ENCODE data around the gene WWP2.

The WWP2 gene

DNA sequence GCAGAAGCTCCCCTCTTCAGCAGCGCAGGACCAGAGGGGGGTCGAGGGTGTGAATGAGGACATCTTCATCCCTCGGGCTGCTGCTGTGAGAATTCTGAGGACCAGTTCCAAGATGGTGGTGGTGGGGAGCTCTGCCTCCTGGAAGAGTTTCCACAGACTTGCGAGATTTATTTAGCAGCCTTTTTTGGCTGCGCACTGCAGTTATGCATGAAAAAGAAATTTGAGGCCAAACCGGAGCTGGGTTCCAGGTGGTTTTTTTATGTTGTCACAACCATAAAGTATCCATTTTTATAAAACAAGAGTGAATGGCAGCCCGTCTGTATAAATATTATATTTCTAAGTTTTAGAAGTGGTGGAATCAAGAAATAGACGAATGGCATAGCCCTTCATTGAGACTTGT, 112.1 kb downstream of the WWP2 start:
- H3K4me3 ChIP-seq (ENCODE audit: control insufficient read depth, low read depth, low read length), result no peak overlapping the region
- TF ChIP-seq, protein P1, sequence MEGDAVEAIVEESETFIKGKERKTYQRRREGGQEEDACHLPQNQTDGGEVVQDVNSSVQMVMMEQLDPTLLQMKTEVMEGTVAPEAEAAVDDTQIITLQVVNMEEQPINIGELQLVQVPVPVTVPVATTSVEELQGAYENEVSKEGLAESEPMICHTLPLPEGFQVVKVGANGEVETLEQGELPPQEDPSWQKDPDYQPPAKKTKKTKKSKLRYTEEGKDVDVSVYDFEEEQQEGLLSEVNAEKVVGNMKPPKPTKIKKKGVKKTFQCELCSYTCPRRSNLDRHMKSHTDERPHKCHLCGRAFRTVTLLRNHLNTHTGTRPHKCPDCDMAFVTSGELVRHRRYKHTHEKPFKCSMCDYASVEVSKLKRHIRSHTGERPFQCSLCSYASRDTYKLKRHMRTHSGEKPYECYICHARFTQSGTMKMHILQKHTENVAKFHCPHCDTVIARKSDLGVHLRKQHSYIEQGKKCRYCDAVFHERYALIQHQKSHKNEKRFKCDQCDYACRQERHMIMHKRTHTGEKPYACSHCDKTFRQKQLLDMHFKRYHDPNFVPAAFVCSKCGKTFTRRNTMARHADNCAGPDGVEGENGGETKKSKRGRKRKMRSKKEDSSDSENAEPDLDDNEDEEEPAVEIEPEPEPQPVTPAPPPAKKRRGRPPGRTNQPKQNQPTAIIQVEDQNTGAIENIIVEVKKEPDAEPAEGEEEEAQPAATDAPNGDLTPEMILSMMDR (IDR thresholded peaks at IDR 0.05; ENCODE audit: control insufficient read depth, insufficient read depth, low read depth, low read length, missing control alignments), result no peak
- DNase-seq (ENCODE audit: low read depth), result no peak

DNA sequence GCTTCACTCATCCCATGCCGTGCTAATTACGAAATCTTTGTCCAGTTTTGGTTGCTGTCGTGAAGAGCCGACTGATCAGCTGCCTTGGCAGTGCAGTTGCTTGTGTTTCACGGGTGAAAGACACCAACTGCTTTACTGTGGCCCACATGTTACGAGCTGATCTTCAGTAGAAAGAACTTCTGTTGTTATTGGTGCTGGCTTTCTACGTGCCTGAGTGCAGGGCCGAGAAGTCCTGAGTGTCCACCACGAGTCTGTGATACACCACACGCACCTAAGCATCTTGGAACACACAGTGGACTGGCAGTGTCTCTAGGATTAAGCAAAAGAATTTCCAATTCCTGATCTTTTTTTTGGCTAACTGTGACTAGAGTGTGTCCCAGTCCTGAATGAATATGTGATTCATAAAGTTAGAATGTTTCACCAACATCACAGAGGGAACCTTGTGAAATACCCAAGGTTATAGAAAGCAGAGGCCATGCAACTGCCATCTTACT, 118.6 kb downstream of the WWP2 start:
- no peak overlapping the region for H3K4me3 ChIP-seq (ENCODE audit: control insufficient read depth, low read depth, low read length)
- TF ChIP-seq, protein P1 (IDR thresholded peaks at IDR 0.05; ENCODE audit: control insufficient read depth, insufficient read depth, low read depth, low read length, missing control alignments), result no peak
- no peak for DNase-seq (ENCODE audit: low read depth)

DNA sequence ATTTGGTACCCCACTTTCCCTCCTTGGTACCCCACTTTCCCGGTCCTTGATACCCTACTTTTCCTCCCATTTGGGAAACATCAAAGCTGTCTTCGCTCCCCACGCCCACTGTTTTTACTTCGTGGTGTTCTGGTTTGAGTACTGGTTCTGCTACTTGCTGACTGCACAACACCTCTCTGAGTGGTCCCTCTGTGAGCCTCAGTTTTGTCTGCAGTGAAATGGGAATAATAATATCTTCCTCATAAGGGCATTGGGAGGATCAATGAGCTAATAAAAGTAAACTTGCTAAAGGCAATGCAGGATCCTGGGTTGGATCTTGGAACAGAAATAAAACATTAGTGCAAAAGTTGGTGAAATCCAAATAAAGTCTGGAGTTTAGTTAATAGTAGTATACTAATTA, 119.0 kb downstream of the WWP2 start:
- TF ChIP-seq, protein P1 (IDR thresholded peaks at IDR 0.05; ENCODE audit: control insufficient read depth, insufficient read depth, low read depth, low read length, missing control alignments), result no peak
- DNase-seq (ENCODE audit: low read depth), result no peak
- no peak overlapping the region for H3K4me3 ChIP-seq (ENCODE audit: control insufficient read depth, low read depth, low read length)

DNA sequence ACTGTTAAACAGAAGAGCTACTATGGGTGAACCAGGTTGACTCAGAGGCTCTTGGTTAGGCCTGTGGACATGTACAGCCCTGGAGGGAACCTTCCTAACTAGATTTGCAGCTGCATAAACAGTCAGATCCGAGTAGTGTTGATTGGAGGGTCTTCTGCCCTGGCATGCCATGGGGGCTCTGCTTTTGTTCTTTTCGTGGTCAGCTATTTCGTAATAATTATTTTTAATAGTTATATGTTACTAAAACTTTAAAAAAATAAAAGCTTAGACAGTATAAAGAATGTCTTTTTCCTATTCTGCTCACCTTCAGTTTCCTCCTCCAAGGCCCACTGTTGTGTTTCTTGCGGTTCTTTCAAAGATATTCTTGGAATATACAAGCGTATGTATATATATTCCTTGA, 121.6 kb downstream of the WWP2 start:
- DNase-seq (ENCODE audit: low read depth), result no peak
- TF ChIP-seq, protein P1 (IDR thresholded peaks at IDR 0.05; ENCODE audit: control insufficient read depth, insufficient read depth, low read depth, low read length, missing control alignments), result no peak
- H3K4me3 ChIP-seq (ENCODE audit: control insufficient read depth, low read depth, low read length), result no peak overlapping the region

DNA sequence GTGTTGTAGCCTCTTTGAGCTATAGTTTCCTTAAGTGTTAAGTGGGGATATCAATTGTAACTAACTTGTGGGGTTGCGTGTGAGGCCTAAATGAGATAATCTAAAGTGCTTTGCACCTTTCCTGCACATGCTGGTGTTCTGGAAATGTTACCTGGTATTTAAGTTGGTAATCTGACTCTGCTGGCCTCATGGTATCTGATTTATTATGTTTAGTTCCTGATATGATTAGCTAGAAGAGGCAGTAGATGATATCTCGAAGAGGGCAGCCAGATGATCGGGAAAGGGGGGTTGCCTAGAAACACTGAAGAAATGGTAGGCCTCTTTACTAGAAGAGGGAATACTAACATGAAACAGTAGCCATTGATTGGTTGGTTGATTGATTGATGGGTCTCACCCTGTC, 123.6 kb downstream of the WWP2 start:
- TF ChIP-seq, protein P1 (IDR thresholded peaks at IDR 0.05; ENCODE audit: control insufficient read depth, insufficient read depth, low read depth, low read length, missing control alignments), result no peak
- DNase-seq (ENCODE audit: low read depth), result no peak
- H3K4me3 ChIP-seq (ENCODE audit: control insufficient read depth, low read depth, low read length), result no peak overlapping the region

DNA sequence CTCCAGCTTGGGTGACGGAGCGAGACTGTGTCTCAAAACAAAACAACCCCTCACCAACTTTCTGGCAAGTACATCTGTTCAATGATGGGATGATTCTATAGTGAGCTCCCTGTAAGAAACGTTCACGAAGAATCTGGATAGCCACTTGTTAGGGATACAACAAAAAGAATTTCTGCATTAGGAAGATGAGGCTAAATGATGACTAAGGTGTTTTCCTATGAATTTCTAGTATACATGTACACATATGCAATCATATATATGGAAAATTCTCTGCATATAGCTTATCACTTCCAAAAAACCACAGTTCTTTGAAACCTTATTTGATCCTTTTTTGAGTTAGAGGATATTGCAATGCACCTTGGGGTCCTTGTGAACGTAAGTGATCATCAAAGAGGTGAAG, 124.6 kb downstream of the WWP2 start:
- H3K4me3 ChIP-seq (ENCODE audit: control insufficient read depth, low read depth, low read length), result no peak overlapping the region
- no peak for DNase-seq (ENCODE audit: low read depth)
- TF ChIP-seq, protein P1 (IDR thresholded peaks at IDR 0.05; ENCODE audit: control insufficient read depth, insufficient read depth, low read depth, low read length, missing control alignments), result no peak

Measured in AG09309 (cell line).